ENCODE measurements around the gene GABBR2.

The GABBR2 gene

DNA sequence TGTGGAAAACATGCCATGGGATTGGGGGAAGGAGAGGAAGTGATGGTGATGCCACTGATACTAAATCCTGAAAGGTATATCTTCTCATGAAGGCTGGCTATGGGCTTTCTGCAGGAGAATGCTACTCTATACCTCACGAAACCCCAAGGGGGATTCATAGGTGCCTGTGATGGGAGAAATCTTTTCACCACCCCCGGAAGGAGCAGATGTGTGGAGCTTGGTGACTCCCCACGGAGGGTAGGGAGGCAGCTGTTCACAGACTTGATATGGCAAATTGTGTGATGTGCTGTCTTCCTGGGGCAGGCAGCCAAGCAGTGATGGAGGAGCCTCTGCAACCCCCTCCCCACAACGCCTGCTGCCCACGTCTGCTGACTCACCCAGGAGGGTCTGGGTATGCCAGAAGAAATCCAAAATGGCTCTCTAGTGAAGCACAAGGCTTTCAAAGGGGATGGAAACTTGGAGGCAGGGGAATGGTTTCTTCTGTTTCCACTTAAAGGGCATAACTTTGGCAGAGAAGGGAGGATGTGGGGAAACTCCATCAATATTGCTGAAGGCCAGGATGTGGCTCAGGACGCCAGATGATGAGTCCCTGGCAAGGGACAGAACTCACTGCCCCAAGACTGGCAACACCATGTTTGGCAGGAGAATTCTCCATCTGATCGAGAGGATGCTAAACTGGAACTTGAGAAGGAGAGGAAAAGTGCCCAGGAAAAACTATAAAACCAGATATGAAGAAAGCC is 188.3 kb downstream of the GABBR2 start:
- Histone ChIP-seq H3K27ac (no peak overlapping the region), H3K4me3 (ENCODE audit: low read depth, low read length) (no peak overlapping the region), H3K36me3 (replicated peaks) (no peaks in the 10 kb centered on the region), H3K27me3 (replicated peaks) (no peaks in the 10 kb centered on the region)
- TF ChIP-seq, protein P1, sequence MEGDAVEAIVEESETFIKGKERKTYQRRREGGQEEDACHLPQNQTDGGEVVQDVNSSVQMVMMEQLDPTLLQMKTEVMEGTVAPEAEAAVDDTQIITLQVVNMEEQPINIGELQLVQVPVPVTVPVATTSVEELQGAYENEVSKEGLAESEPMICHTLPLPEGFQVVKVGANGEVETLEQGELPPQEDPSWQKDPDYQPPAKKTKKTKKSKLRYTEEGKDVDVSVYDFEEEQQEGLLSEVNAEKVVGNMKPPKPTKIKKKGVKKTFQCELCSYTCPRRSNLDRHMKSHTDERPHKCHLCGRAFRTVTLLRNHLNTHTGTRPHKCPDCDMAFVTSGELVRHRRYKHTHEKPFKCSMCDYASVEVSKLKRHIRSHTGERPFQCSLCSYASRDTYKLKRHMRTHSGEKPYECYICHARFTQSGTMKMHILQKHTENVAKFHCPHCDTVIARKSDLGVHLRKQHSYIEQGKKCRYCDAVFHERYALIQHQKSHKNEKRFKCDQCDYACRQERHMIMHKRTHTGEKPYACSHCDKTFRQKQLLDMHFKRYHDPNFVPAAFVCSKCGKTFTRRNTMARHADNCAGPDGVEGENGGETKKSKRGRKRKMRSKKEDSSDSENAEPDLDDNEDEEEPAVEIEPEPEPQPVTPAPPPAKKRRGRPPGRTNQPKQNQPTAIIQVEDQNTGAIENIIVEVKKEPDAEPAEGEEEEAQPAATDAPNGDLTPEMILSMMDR (IDR thresholded peaks at IDR 0.05; ENCODE audit: low read depth, low read length, missing control alignments) = no peak
- in situ Hi-C loops (cut with HindIII; ENCODE audit: low pct_ligation_motif_present, low sequenced_read_pairs) = no loop called here
- no peak for DNase-seq

DNA sequence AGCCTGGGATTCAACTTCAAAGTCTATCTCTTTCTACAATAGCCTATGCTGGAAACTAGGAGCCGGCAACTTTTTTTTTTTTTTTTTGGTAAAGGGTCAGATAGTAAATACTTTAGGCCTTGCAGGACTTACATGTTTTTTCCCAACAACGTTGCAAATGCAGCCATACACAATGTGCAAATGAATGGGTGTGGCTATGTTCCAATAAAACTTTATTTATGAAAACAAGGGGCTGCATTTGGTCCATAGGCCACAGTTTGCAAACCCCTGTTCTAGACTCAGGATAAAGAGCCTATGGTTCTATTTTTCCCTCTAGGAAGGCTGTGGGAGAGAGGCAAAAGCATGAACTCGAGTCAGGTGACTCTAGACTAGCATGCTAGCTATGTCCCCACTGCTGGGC is 189.1 kb downstream of the GABBR2 start:
- H3K27ac ChIP-seq = no peak overlapping the region
- TF ChIP-seq, protein P1 (IDR thresholded peaks at IDR 0.05; ENCODE audit: low read depth, low read length, missing control alignments) = no peak
- no peak overlapping the region for H3K4me3 ChIP-seq (ENCODE audit: low read depth, low read length)
- H3K27me3 ChIP-seq (replicated peaks) = no peaks in the 10 kb centered on the region
- H3K36me3 ChIP-seq (replicated peaks) = no peaks in the 10 kb centered on the region
- no peak for DNase-seq
- in situ Hi-C loops (cut with HindIII; ENCODE audit: low pct_ligation_motif_present, low sequenced_read_pairs) = no loop called here

DNA sequence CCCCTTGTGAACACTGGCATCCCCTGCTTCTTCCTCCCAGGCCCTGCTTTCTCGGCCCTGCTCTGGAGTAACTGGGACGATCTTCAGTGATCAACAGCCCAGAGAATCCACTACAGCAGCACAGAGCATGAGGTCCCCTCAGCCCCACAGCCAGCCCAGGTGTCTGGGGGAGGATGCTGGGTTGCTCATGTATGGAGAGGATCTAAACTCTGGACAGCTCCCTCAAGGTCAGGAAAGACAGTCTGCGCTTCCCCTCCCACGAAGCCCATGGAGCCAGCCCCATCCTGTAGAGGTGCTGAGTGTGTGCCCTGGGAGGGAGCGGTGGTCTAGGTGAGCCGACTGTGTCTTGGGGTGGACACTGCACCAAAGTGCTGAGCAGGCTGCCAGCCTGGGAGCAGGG is 190.2 kb downstream of the GABBR2 start:
- no peak for DNase-seq
- TF ChIP-seq, protein P1 (IDR thresholded peaks at IDR 0.05; ENCODE audit: low read depth, low read length, missing control alignments) = no peak
- Histone ChIP-seq H3K4me3 (ENCODE audit: low read depth, low read length) (no peak overlapping the region), H3K27ac (no peak overlapping the region), H3K36me3 (replicated peaks) (no peaks in the 10 kb centered on the region), H3K27me3 (replicated peaks) (no peaks in the 10 kb centered on the region)
- in situ Hi-C loops (cut with HindIII; ENCODE audit: low pct_ligation_motif_present, low sequenced_read_pairs) = no loop called here

DNA sequence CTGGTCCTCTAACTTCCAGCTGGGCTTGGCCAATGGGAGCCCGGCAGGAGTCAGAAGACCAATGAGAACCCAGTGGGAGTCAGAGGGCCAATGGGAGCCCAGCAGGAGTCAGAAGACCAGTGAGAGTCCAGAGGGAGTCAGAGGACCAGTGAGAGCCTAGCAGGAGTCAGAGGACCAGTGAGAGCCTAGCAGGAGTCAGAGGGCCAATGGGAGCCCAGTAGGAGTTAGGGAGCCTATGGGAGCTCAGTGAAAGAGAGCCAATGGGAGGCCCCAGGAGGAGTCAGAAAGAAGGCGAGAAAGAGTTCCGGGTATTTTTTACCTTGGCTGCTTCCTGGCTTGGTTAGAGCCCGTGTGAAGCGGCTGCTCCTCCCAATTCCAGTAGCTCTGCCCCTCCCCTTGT is 191.0 kb downstream of the GABBR2 start:
- H3K27me3 ChIP-seq (replicated peaks) = no peaks in the 10 kb centered on the region
- DNase-seq = no peak
- H3K27ac ChIP-seq = no peak overlapping the region
- no peak overlapping the region for H3K4me3 ChIP-seq (ENCODE audit: low read depth, low read length)
- in situ Hi-C loops (cut with HindIII; ENCODE audit: low pct_ligation_motif_present, low sequenced_read_pairs) = no loop called here
- TF ChIP-seq, protein P1 (IDR thresholded peaks at IDR 0.05; ENCODE audit: low read depth, low read length, missing control alignments) = no peak
- H3K36me3 ChIP-seq (replicated peaks) = no peaks in the 10 kb centered on the region

DNA sequence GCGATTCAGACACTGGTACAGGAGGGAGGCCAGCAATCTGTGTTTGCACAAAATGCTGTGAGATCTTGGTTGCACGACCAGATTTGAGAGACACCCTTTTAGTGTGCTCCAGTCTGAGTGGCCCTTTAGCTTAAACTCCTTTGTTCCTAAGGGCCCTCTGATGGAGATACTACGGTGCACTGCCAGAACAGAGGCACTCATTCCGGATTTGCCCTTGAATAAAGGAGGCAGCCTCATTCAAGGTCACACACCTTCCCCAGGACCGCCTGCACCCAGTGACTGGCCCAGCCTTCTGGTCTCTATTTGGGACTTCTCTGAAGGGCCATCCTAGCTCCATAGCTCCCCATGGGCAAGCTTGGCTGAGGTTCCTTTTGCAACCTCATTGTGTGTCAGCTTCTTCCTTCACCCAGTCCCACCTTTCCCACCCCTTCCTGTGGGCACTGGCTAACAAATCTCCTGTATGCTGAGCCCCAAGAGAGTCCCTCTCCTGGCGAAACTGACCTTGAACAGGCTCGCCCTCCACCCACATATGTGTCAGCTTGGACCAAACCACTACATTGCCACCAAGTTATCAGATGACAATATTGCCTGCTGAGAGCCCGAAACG is 191.7 kb downstream of the GABBR2 start:
- TF ChIP-seq, protein P1 (IDR thresholded peaks at IDR 0.05; ENCODE audit: low read depth, low read length, missing control alignments) = no peak
- H3K4me3 ChIP-seq (ENCODE audit: low read depth, low read length) = no peak overlapping the region
- no peaks in the 10 kb centered on the region for H3K36me3 ChIP-seq (replicated peaks)
- H3K27me3 ChIP-seq (replicated peaks) = no peaks in the 10 kb centered on the region
- no peak overlapping the region for H3K27ac ChIP-seq
- in situ Hi-C loops (cut with HindIII; ENCODE audit: low pct_ligation_motif_present, low sequenced_read_pairs) = no loop called here
- DNase-seq = no peak

Measured in brain microvascular endothelial cell (primary cell).